T-helper 22 cell (primary cell): ENCODE measurements around the gene LLGL2.

Experiments
- DNase-seq: peaks from one replicate; pipeline ENCODE4 v3.0.0-alpha.2; 2020; ENCODE audit warnings: low read depth

Gene LLGL2

GRCh38 chr17:75523647-75524046 is 1.9 kb upstream of the LLGL2 start:
- no peak for DNase-seq

GRCh38 chr17:75524269-75524969 is 1.1 kb upstream of the LLGL2 start:
- DNase-seq, result no peak

DNA sequence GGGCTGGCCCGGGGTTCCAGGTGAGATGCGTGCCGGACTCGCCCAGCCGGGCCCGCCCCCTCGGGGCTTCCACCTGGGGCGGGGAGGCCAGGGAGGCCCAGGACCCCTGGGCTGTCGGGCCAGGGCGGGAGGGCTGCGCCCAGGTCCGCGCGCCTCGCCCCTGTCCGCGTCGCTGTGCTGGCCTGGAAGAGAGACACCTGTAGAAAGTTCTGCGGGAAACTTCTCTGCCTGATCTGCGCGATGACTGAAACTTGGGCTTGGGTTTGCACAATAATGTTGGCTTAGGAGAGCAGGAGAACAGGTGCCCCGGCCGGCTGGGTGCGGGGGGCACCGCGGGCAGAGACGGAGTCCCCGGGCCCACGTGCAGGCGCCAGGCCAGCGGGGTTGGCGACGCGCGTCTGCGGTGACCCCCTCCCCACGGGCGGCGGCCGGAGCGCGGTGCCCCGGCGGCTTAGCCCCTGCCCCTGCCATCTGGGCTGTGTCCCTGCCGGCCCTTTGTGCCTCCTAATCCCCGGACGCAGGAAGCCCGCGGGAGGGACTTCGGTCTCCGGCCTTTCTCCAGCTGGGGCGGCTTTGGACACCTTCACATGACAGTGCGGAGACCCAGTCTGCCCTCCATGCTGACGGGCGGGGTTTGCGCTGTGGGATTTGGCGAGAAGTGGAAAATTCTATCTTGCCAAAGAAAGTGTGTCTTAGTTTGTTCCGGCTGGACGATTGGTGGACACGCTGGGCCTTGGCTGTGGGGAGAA is 483 bp downstream of the LLGL2 start:
- DNase-seq, result no peak

DNA sequence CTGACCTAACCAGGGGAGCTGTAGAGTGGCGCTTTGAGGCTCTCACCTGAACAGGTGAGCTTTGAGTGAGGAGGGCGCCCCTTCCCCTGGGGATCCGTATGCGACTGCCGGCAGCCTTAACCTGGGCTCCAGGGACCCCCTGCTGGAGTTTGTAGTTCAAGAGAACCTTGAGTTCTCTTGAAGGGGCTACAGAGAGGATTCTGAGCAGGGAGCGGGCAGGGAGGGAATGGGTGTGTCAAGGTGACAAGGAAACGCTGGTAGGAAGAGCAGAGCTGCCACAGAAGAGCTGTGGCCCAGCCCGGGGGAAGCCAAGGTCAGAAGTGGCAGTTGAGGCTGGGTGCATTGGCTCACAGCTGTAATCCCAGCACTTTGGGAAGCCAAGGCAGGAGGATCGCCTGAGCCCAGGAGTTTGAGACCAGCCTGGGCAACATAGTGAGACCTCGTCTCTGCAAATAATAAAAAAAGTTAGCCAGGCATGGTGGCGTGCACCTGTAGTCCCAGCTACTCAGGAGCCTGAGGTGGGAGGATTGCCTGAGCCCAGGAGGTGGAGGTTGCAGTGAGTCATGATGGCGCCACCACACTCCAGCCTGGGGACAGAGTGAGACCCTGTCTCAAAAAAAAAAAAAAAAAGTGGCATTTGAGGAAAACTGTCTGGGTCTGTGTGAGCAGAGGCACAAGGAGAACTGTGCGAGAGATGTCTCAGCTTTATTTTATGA is 1.2 kb downstream of the LLGL2 start:
- no peak for DNase-seq

DNA sequence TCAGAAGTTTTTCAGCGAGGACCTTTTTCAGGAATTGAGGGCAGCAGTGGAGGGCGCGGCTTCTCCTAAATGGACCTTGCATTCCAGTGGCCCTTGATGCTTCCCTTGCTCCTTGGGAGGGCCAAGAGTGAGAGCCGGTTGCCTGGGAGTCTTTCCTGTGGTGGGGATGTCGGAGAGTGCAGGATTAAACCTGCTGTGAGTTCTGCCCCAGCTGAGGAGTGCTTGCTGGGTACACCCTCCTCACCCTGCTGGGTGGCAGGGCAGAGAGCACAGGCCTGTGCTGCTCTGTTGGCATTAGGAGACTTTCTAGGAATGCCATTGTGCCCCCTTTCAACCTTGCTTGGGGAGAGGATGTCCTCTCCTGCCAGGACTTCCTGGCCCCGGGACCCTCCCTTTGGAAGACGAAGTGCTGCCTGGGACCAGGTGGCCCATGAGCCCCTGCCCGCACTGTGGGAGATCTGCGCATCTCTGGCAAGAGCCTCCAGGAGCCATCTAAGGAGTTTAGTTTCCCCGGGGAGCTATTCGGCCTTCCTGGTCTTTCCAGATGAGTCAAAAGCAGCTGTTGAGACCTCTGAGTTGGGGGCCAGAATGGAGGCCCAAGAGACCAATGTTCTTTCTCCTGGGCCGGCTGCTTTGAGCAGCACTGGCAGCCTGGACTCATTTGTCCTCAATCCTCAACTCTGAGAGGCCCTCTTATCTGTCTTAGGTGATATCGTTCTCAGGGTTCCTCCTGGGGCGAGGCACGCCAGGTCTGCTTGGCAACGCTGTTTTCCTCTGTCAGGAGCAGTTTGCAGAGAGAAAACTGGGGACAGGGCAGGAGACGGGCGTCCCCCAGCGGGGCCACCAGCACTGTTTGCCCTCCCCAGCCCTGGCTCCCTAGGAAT is 5.6 kb downstream of the LLGL2 start:
- DNase-seq, result no peak

- no peak for DNase-seq
These were observed 6.2 kb downstream of the LLGL2 start for GRCh38 chr17:75531721-75532072.

DNA sequence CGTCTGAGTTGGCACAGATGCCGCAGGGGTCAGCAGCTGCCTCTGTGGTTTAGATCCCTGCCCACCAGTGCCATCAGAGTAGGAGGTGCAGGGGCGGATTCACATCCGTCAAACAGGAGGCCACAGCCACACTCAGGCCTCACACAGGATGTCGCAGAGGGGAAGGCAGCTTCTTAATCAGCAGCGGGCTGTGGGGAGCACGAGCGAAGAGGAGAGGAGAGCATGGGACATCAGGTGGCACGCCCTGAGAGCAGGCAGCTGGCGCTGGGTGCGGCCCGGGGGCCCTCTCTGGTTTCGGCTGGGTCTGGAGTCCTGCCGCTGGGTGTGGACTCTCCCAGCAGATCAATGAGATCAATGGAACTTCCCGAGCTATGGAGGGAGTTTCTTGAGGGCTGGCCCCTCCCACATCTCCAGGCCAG is 9.6 kb downstream of the LLGL2 start:
- peak; percentile 17 for DNase-seq

DNA sequence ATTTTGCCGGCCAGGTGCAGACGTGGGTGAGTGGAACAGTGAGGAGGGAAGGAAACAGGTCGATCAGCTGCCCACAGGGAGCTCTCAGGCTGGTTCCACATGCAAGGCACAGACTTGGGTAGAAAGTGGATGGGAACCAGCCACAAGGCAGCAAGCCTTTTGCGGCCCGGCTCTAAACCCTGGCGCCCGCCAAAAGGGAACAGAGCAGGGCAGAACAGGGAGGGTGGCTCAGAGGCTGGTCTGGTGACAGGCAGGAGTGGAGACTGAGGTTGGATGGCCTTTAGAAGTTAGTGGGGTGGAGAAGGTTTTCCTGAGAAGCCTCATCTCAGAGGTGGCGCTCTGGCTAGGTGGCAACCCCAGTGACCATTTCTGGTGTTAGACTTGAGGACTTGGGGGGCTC is 10.4 kb downstream of the LLGL2 start:
- no peak for DNase-seq

- no peak for DNase-seq
These were observed 10.9 kb downstream of the LLGL2 start for GRCh38 chr17:75536366-75536765.

GRCh38 chr17:75539967-75540729 is 14.7 kb downstream of the LLGL2 start:
- no peak for DNase-seq

DNA sequence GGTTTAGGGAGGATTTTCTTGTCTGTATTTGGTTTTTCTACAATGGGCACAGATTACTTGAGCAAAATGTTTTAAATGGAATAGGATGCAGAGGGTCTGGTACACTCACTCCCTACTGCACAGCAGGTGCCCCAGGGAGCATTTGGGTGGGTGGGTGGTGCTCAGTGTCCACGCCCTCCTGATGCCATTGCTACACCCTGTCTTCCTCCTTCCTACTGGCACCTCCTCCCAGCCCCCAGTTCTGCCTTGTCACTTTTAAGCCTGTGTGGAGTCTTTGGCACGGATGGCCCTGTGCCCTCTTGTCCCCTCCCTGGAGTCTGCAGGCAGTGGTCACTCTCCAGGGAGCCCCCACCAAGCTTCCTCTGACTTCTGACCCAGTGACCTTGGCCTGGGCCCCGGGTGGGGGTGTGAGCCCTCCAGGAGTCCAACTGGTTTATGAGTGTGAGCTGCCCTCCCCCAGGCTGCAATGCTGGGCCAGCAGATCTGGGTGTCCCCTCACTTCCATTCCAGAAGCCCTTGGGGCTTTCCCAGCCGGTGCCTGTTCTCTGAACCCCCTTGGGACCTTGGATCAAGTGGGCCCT is 15.5 kb downstream of the LLGL2 start:
- DNase-seq, result no peak

DNA sequence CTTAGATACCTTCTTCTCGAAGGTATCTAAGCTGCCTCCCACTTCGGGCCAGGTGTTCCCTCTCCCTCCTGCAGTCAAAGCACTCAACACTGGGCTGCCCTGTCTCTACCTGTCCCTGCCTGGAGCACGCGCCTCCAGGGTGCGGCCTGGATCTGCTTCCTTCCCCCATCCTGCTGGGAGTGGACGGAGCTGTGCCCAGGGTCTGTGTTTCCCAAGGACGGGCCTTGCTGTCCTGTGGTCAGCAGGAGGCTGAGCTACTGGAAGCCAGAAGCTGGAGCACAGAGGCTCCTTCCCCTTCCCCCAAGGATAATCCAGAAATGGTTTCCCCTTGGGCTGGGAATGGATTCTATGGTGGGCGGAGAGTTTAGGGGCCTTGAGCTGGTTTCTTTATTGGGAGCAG is 16.7 kb downstream of the LLGL2 start:
- no peak for DNase-seq

DNA sequence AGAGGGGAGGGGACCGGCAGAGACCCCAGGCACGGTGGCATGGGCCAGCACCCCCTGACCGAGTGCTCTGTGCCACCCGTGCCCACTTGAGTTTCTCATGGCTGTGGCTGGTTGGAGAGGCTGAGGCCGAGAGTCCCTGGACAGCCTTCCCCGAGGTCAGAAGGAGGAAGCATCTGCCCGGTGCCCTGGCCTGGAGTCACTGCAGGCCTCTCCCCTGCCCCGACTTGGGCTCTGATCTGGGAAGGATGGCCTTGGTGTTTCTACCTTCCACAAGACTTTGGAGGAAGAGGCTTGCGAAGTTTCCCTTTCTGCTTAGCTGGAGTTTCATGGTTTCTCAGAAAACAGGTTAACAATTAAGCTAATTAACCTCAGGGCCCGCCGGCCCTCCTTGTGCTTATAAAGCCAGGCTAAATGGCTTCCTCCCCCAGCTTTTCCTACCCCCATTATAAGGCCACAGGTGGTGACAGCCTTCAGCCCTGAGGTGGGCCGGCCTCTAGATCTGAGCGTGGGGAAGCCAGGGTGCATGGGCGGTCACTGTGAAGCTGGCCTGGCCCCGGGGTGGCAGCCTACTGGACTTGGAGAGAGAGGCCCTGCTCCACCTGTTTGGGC is 17.3 kb downstream of the LLGL2 start:
- no peak for DNase-seq

DNA sequence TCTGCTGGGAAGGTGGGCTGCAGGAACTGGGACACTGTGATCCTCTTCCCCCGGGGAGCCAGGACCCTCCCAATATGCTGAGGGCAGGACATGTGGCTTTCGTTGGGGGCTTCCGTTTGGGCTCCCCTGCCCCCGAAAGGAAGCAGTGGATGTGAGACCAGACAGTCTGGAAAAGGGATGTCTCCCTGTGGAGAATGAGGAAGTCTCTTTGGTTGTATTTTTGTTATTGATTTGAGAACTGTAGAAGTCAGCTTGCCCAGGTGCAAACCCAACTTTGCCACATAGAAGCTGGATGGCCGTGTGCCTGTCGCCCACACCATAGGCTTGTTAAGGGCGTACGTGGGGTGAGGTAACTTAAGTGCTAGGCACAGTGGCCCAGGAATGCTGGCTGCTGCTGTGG is 18.8 kb downstream of the LLGL2 start:
- no peak for DNase-seq

DNA sequence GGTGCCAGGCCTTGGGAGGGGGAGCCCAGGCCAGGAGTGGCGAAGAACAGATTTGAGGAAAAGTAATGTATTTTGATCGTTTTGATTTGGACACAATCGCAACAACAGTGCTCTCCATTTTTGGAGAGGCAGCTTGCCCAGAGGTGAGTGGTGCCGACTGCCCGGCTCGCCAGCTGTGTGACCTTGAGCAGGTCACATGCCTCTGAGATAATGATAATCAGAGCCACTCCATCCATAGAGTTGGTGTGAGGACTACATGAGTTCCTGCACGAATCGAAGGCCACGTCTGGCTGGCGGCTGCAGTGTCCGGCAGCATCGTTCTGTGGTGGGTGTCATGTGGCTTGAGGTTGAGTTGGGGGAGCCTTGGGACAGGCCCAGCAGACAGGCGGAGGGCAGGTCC is 20.7 kb downstream of the LLGL2 start:
- DNase-seq, result no peak

- DNase-seq, result no peak
These were observed 21.6 kb downstream of the LLGL2 start for GRCh38 chr17:75547091-75547490.

DNA sequence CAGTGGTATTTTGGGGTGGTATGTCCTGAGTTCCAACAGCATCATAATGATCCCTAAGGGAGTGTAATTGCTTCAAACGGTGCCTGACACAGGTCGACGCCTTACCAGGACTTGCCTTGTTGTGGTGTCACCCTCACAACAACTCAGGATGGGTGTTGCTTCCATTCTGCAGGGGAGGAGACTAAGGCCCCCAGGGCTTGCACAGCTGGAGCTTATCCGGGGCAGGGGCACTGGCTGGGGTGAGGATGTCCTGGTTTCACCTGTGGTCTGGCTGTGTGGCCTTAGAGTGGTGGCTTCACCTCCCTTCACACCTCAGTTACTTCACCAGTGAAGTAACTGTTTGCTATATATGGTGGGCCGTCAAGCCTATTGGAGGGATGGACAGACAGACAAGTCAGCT is 23.3 kb downstream of the LLGL2 start:
- DNase-seq, result no peak

GRCh38 chr17:75549246-75550138 is 24.0 kb downstream of the LLGL2 start:
- DNase-seq, result no peak

DNA sequence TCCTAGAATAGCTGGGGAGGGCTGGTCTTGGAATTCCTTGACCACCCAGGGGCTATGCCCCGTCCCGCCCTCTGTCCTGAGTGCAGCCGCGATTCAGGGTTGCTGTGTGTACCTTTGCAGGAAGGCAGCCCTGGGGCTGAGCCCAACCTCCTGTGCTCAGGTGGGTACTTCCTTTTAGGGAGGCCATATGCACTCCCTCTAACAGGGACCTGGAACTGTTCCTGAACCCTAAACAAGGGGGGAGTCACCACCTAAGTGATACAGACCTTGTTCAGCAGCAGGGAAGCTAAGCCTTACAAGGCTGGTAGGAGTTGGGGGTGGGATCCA is 24.6 kb downstream of the LLGL2 start:
- no peak for DNase-seq

DNA sequence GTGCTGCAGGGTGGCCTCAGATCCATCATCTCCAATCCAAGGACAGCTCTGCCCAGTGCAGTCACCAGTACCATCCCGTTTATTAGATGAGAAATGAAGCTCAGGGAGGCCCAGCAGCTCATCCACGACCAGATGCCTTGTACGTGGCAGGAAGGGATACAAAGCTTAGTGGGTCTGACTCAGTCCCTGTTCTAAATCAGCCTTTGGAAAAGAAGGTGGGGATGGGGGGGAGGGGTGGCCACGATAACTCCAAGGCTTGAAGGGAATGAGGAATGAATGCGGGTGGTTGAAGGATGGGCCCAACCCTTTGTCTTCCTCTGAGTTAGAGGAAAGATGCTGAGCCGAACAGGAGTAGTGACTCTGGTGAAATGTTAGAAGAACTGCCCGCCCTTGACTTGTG is 25.8 kb downstream of the LLGL2 start:
- no peak for DNase-seq
